GM12873 (cell line): ENCODE data around the gene LYRM2.

Source experiments
- TF ChIP-seq, protein P1 (sequence below): IDR thresholded peaks from 2 replicates; pipeline ENCODE4 v1.5.1; 2012; ENCODE audit warnings: low read depth, mild to moderate bottlenecking, moderate library complexity, low read length, control low read depth; ENCODE audit not compliant: insufficient read depth; ENCODE audit errors: missing control alignments

The LYRM2 gene

DNA sequence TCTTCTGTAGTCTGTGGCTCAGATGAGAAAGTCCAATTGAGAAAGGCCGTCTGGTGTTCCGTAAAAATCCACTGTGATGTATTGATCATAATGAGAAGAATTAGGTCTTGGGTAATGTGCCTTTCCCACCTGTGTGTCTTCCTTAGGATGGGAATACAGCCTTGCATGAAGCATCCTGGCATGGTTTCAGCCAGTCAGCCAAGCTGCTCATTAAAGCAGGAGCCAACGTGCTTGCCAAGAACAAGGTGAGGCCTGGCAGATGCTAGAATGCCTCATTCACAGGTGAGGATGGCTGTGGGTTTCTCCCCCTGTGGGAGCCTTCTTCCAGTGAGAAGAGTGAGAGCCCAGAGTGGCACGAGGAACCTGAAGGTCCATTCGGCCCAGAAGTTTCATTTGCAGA, 32.7 kb downstream of the LYRM2 start:
- TF ChIP-seq, protein P1, sequence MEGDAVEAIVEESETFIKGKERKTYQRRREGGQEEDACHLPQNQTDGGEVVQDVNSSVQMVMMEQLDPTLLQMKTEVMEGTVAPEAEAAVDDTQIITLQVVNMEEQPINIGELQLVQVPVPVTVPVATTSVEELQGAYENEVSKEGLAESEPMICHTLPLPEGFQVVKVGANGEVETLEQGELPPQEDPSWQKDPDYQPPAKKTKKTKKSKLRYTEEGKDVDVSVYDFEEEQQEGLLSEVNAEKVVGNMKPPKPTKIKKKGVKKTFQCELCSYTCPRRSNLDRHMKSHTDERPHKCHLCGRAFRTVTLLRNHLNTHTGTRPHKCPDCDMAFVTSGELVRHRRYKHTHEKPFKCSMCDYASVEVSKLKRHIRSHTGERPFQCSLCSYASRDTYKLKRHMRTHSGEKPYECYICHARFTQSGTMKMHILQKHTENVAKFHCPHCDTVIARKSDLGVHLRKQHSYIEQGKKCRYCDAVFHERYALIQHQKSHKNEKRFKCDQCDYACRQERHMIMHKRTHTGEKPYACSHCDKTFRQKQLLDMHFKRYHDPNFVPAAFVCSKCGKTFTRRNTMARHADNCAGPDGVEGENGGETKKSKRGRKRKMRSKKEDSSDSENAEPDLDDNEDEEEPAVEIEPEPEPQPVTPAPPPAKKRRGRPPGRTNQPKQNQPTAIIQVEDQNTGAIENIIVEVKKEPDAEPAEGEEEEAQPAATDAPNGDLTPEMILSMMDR: no peak

DNA sequence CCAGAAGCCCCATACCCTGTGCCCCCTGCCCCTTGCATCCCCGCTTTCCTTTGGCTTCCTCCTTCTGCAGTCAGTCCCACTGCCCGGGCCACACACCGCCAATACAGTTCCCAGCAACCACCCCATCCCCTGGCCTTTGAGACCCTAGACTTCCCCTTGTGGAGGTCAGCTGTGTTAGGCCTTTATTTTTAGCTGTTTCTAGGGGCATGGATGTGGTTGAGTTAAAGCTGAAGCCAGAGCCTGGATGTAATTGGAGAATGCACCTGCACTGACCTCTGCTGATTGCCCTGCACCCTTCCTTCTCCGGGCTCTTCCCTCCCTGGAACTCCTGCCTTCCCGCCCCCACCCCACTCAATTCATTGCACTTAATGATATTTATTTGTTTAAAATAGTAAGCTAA, 33.9 kb downstream of the LYRM2 start:
- TF ChIP-seq, protein P1: no peak

DNA sequence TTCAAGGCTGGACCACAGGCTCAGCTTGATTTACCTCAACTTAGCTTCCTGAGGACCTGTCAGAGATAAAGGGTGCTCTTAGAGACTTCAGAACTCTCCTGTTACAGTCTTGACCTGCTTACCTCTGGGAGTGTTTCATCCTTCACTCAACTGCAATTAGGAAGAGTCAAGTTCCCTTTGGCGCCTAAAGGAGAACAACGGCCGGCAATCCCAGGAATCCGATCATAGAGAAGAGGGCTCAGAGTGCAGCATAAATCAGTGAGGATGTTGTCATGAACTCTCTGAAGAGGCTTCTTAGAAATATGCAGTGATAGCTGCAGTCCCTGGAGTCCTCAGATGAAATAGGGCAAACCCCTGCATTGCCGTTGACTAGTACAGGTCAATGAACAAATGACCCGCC, 36.4 kb downstream of the LYRM2 start:
- TF ChIP-seq, protein P1: no peak

DNA sequence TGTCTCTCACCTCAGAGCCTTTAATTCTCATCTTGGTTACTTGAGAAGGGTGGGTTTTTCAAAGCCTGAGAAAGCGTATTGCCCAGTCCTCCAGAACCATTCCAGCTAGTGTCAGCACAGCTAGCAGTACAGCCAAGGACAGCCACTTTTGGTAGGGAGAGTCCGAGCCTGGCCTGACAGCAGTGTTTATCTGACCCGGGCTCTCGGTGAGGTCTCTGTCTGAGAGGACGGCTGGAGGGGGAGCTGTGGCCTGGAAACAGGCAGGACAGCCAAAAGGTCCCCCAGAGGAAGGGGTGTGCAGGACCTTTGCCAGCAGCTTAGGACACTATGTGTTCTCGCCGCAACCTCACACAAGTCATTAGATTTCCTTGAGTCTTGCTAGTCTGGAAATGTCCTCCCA, 38.8 kb downstream of the LYRM2 start:
- TF ChIP-seq, protein P1: no peak

DNA sequence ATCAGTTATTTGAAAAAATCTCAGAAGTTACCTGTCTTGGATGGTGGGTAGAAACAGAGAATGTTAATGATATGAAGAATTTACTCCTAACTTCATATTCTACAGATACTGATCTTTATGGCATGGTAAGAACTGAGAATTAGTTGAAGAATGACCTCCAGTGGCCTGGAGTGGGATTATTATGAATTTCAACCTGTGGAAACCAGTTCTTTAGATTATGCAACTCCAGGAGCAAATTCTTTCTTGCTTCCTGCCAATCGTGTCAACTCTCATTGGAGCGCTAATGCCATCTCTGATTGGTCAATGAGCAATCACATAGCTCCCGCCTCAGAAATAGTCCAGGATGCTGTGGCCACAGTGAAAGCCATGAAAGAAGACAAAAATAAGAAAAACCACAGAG, 40.6 kb downstream of the LYRM2 start:
- TF ChIP-seq, protein P1: peak; percentile 2

DNA sequence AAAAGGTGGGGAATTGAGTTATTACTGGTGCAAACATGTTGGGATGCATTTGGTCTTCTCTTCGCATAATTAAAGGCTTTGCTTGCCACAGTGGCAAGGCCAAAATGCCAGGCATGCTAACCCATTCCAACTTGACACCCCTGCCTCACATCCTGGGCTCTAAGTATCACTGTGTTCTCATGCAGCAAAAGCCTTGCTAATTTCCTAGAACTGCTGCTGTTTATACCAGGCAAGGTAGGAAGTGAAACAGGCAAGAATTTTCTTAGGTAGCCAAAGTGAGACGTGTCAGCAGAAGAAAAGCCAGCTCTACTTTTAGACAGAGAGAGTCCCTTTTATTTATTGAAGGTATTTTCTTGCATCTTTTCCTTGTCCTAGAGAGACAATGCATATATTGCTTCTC, 41.2 kb downstream of the LYRM2 start:
- TF ChIP-seq, protein P1: no peak

DNA sequence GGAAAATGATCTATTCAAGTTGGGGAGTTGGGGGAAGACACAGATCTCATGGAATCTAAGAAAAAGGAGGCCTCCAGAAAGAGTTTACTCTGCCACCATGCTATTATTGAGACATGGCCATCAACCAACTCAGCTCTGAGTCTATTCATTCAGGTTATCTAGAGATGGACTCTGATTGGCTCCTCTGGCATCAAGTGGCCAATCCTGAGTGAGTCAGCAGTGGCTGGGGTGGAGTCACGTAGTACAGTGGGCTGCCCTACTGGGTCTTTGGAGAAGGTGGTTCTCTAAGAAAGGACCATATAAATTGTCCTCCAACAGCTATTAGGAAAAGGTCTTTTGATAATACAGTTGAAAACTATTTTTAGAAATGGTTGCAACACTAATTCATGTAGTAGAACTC, 42.1 kb downstream of the LYRM2 start:
- TF ChIP-seq, protein P1: no peak
